Measurements from ENCODE around the gene KANSL1. TPM values are rescaled to one million over a fixed set of nuclear protein-coding genes. Genes with fewer than 3 reads are reported as not detected.

KANSL1 gene
- total RNA-seq, 1 experiment from 2014 or later = 55.5 TPM

- H3K27me3 ChIP-seq (ENCODE audit: control insufficient read depth, insufficient read depth, low read length) = no peaks in the 10 kb centered on the region
- H3K4me3 ChIP-seq (ENCODE audit: low read depth in 2 of 2, low read length in 2 of 2) = no peak overlapping the region
- ChIA-PET CTCF (interaction anchor here (0.5 kb wide), 1 partner anchor 33 kb away, joined by 5 read pairs; the partner anchor contains the start of gene KANSL1), POLR2A (interaction anchor here (0.5 kb wide), 1 partner anchor 40 kb away, joined by 3 read pairs; no protein-coding TSS in a partner anchor)
- DNase-seq (ENCODE audit: low read depth, low spot score) = no peak
- BruUV-seq (replicated peaks) = no TSS peak
- ATAC-seq = no peak
- H3K9me3 ChIP-seq (ENCODE audit: control insufficient read depth, insufficient read depth, low read depth, low read length) = no peaks in the 10 kb centered on the region
- in situ Hi-C loops (cut with HindIII; ENCODE audit: low pct_unique_long_range_greater_than_20kb, low sequenced_read_pairs) (no loop called here), intact Hi-C loops (cut with micrococcal nuclease; ENCODE audit: unreplicated experiment) (no loop called here)
- TF ChIP-seq REST (IDR thresholded peaks at IDR 0.05; ENCODE audit: insufficient read depth in 1 of 2, low read depth in 2 of 2, low read length in 1 of 2) = no peak
- no peak for TF ChIP-seq TCF7L2 (IDR thresholded peaks at IDR 0.05; ENCODE audit: low read depth, low read length)
- no peak for TF ChIP-seq CTCF (IDR thresholded peaks at IDR 0.05)
- no peak for TF ChIP-seq POLR2AphosphoS5 (IDR thresholded peaks at IDR 0.05; ENCODE audit: low read depth, low read length)
- TF ChIP-seq SIN3A (IDR thresholded peaks at IDR 0.05; ENCODE audit: borderline replicate concordance, insufficient read depth, low read depth, low read length) = no peak
- no peak overlapping the region for H3K27ac ChIP-seq (ENCODE audit: low read length)
- H3K36me3 ChIP-seq (ENCODE audit: control insufficient read depth, insufficient read depth, low read length) = no peaks in the 10 kb centered on the region
- H3K4me1 ChIP-seq (ENCODE audit: control insufficient read depth, insufficient read depth, low read length) = peaks cover 36% of the 10 kb centered on the region
Measured at GRCh38 chr17:46159686-46160085, 33.5 kb downstream of the KANSL1 start.

GRCh38 chr17:46158323-46159296 lies 34.6 kb downstream of the KANSL1 start:
- Histone ChIP-seq H3K27me3 (ENCODE audit: control insufficient read depth, insufficient read depth, low read length) (no peaks in the 10 kb centered on the region), H3K36me3 (ENCODE audit: control insufficient read depth, insufficient read depth, low read length) (no peaks in the 10 kb centered on the region), H3K9me3 (ENCODE audit: control insufficient read depth, insufficient read depth, low read depth, low read length) (no peaks in the 10 kb centered on the region), H3K27ac (ENCODE audit: low read length) (no peak overlapping the region), H3K4me1 (ENCODE audit: control insufficient read depth, insufficient read depth, low read length) (peaks cover 40% of the 10 kb centered on the region), H3K4me3 (ENCODE audit: low read depth in 2 of 2, low read length in 2 of 2) (no peak overlapping the region)
- TF ChIP-seq POLR2AphosphoS5 (IDR thresholded peaks at IDR 0.05; ENCODE audit: low read depth, low read length) = no peak
- no peak for TF ChIP-seq REST (IDR thresholded peaks at IDR 0.05; ENCODE audit: insufficient read depth in 1 of 2, low read depth in 2 of 2, low read length in 1 of 2)
- TF ChIP-seq CTCF (IDR thresholded peaks at IDR 0.05) = no peak
- TF ChIP-seq TCF7L2 (IDR thresholded peaks at IDR 0.05; ENCODE audit: low read depth, low read length) = no peak
- TF ChIP-seq SIN3A (IDR thresholded peaks at IDR 0.05; ENCODE audit: borderline replicate concordance, insufficient read depth, low read depth, low read length) = no peak
- ATAC-seq = peak; percentile 57; the same call in 1 of the 2 replicates
- no TSS peak for BruUV-seq (replicated peaks)
- ChIA-PET POLR2A (no interaction called here), CTCF (interaction anchor here (0.6 kb wide), 1 partner anchor 34 kb away, joined by 4 read pairs; the partner anchor contains the start of gene KANSL1)
- no peak for DNase-seq (ENCODE audit: low read depth, low spot score)
- intact Hi-C loops (cut with micrococcal nuclease; ENCODE audit: unreplicated experiment) = no loop called here
- in situ Hi-C loops (cut with HindIII; ENCODE audit: low pct_unique_long_range_greater_than_20kb, low sequenced_read_pairs) = no loop called here
